Stimulated activated CD8-positive, alpha-beta memory T cell treated with anti-CD3 and anti-CD28 coated beads, Interleukin-2, amount 100 ng/mL, for 48 hours (primary cell): ENCODE results near the gene HLA-DPA1.

Experiments
- DNase-seq, 2 donors: peaks; one replicate each; pipeline ENCODE4 v3.0.0-alpha.2; 2020; ENCODE audit warnings: low read depth in 2 of 2

HLA-DPA1 gene

DNA sequence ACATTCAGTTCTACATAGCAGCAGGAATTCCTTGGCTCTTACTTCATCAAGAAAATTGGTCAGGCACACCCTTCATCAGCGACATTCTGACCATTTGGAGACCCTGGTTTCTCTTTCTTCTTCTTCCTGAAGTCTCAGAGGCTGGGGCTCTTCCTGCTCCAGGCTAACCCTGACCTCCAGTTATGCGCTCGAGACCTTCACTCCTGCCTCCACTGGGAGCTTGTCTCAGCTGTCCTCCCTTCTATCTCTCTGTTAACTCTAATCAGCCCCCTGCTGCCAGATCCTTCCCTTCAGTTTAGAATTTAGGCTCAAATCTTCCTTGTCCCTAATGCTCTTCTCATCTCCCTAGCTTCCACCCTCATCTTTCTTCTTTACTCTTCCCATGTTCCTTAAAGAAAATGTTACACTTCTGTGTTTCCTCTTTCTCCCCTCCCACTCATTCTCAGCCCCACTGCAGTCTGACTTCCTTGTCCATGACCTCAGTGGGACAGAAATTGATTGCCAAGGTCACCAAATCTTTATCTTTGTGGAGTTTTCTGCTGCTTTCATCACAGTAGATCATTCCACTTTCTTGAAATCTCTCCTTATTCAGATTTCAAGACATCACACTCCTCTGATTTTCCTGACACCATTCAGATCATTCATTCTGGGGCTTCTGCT is 55.6 kb downstream of the HLA-DPA1 start:
- no peak for DNase-seq

DNA sequence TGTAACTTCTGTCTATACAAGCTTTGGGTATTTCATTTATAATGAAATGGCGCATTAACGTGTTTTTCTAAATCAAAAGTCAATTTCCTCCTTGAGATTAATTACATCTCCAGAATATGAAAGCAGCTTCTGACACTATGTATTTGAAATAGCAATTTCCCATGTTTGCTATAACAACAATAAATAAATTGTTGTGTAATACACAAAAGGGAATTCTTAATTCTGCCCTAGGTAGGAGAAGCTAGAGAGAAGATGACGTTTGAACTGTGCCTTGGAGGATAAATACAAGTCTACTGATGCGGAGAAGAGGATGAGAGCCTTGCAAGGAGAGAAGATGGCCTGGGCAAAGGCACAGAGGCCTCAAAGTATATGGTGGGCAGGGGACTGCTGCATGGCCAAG is 56.4 kb downstream of the HLA-DPA1 start:
- DNase-seq: no peak

DNA sequence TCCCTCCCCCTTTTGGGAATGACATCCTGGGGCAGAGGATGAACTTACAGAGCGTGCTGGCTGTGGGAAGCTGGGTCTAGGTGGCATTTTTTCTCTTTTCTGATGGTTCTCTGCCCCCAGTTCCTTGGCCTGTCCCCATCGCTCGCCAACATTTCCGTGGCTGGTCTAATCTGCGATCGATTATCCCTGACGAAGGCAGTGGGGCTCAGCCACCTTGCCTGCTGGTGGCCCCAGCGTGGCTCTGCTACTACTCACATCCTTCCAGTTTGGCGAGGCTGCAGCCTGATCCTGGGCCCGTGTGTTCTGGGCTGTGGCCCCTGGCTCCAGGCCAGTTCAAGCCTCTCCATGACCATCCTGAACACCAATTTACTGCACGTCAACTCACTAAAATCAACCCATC is 57.7 kb downstream of the HLA-DPA1 start:
- DNase-seq: no peak

DNA sequence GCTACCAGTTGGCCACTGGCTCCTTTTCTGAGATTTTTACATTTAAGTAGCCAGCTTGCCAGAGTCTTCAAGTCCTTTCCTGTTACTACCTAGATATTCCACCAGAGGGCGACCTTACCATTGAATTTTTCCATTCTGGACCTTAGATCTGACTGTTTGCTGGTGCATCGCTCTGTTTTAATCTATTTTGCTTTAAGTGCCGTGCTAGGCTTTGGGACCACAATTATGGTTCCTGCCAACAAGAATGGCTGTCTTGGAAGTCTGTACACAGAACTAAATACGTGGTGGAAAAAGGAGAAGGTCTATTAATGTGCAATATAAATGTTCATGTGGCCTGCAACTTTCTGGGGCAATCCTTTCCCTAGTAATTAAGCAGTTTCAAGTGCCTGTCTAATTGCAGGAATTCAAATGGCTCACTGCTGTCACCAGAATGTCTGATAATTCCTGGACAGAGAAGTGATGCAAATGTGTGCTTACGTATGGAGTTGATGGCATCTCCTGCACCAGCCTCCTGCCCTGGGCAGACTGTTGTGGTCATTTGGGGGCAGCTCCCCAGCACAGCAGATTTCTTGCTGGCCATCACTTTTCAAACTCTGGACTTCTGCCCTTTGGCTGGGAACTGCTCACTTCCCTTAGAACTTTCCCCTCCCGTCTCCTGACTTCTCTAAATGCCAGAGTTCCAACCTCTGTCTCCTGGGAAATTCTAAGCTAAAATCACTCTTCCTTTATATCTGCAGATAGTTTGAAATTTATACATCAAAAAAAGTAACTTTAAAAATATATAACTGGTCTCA is 58.4 kb downstream of the HLA-DPA1 start:
- DNase-seq: no peak
